HG02798 (cell line): ENCODE measurements around the gene LENEP.

Experiments used
- ATAC-seq: cut with Tn5 transposase; IDR thresholded peaks from one replicate; pipeline ENCODE4 v1.9.1; 2021; ENCODE audit warnings: mild to moderate bottlenecking; ENCODE audit not compliant: unreplicated experiment, poor library complexity

The LENEP gene

DNA sequence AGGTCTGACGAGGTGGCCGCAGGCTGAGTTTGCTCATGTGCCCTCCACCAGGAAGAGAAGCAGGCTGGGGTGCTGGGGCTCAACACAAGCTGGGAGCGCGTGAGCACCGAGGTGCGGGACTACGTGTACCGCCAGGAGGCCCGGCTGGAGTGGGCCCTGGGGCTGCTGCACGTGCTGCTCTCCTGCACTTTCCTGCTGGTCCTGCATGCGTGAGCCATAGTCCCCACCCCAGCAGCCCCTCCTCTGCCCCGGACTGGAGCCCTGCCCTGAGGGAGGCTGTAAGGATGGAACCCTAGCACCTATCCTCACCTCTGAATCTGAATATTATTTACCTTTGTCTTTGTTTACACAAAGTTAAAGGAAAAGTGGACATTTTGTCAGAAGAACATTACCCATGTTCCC is 49.9 kb downstream of the LENEP start:
- ATAC-seq = no peak

DNA sequence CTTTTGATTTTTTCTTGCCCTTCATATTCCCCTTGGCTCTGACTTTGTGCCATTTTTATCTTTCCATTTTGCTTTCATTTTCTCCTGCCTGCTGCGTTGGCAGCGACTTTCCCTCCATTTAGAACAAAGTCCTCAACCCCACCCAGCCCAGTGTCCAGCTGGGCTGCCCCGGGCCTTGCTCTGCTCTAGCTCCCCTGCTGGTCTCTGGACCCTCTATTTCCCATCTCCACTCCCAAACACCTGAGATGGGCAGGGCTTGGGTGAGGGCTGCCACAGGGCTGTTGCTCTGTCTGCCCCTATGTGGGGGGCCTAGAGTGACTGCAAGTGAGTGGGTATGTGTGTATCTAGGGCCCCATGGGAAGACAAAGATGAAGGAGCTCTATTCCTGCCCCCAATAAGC is 50.4 kb downstream of the LENEP start:
- ATAC-seq = no peak
